ENCODE measurements around the gene PARPBP.
"Not testable (repeated sequence)": the region's sequence is repeated elsewhere in the genome, so short reads cannot be mapped to it uniquely, and the experiment has no call there.

The PARPBP gene

DNA sequence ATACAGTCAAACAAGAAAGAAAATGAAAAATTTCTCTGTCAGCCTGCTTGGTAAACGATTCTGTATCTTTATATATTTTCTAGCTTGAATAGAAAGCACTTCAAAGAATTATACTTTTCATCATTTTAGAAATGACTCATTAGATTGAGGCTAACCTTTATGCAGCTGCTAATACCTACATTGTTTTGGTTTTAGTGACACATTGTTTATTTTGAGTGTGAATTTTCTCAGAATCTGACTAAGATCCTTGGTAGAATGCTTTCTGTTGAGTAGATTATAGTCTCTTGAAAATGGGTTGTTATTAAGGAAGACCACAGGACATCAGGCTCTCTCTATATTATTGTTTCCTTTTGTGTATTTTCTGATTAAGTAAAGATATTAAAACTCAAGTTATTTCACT is 77.8 kb downstream of the PARPBP start, which contains the start of gene PMCH:
Gene PMCH (minus strand): TSS at position 45 of the 400 bp plus-strand sequence. CDS start 63 bp downstream, outside the sequence.
- Mint-ChIP-seq H3K9me3 (no peaks in the 10 kb centered on the region), H3K27me3 (no peaks in the 10 kb centered on the region), H3K4me1 (no peaks in the 10 kb centered on the region), H3K27ac (no peak within 1 kb of the TSS), H3K4me3 (no peak within 1 kb of the TSS), H3K36me3 (no peaks in the 10 kb centered on the region)

GRCh38 chr12:102201436-102202061 is 81.6 kb downstream of the PARPBP start:
- Mint-ChIP-seq H3K9me3 (no peaks in the 10 kb centered on the region), H3K27me3 (no peaks in the 10 kb centered on the region), H3K4me1 (no peaks in the 10 kb centered on the region)

GRCh38 chr12:102202556-102202955 is 82.6 kb downstream of the PARPBP start:
- no peak overlapping the region for H3K4me3 Mint-ChIP-seq
- H3K9me3 Mint-ChIP-seq: peaks cover 10% of the 10 kb centered on the region
- H3K27ac Mint-ChIP-seq: no peak overlapping the region
- H3K4me1 Mint-ChIP-seq: no peaks in the 10 kb centered on the region
- H3K36me3 Mint-ChIP-seq: peaks cover 6% of the 10 kb centered on the region
- H3K27me3 Mint-ChIP-seq: no peaks in the 10 kb centered on the region

More at GRCh38 chr12:102201436-102202061, 81.6 kb downstream of the PARPBP start:
- Mint-ChIP-seq H3K36me3 (peaks cover 3% of the 10 kb centered on the region), H3K27ac (no peak overlapping the region), H3K4me3 (no peak overlapping the region)

- no peak overlapping the region for H3K4me3 Mint-ChIP-seq
- no peak overlapping the region for H3K27ac Mint-ChIP-seq
- peaks cover 21% of the 10 kb centered on the region for H3K9me3 Mint-ChIP-seq
- H3K36me3 Mint-ChIP-seq: peaks cover 8% of the 10 kb centered on the region
- H3K27me3 Mint-ChIP-seq: no peaks in the 10 kb centered on the region
- no peaks in the 10 kb centered on the region for H3K4me1 Mint-ChIP-seq
These were observed 84.0 kb downstream of the PARPBP start for GRCh38 chr12:102204025-102204424.

DNA sequence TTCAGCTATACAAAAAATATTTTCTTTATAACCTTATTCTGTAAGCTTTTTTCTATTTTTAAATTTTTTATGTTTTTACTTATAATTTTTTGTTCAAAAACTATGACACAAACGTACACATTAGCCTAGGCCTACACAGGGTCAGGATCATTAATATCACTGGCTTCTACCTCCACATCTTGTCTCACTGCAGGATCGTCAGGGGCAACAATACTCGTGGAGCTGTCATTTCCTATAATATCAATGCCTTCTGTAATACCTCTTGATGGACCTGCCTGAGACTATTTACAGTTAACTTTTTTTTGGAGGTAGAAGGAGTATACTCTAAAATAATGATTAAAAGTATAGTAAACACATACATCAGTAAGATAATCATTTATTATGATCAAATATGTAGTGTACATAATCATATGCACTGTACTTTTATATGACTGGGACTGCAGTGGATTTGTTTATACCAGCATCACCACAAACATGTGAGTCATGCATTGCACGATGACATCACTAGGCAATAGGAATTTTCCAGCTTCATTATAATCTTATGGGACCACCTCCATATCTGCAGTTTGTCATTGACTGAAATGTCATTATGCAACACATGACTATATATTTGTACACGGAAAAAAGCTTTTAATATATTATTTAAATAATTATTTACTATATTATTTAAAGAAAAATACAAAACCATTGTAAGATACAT is 96.2 kb downstream of the PARPBP start:
- Mint-ChIP-seq H3K27me3 (no peaks in the 10 kb centered on the region), H3K9me3 (no peaks in the 10 kb centered on the region), H3K4me3 (no peak overlapping the region)

GRCh38 chr12:102220736-102221135 is 100.8 kb downstream of the PARPBP start:
- no peak overlapping the region for H3K27ac Mint-ChIP-seq
- no peaks in the 10 kb centered on the region for H3K27me3 Mint-ChIP-seq
- H3K4me1 Mint-ChIP-seq: no peaks in the 10 kb centered on the region
- H3K36me3 Mint-ChIP-seq: no peaks in the 10 kb centered on the region
- H3K9me3 Mint-ChIP-seq: no peaks in the 10 kb centered on the region
- H3K4me3 Mint-ChIP-seq: no peak overlapping the region

More for the DNA sequence above, 96.2 kb downstream of the PARPBP start:
- Mint-ChIP-seq H3K27ac (no peak overlapping the region), H3K36me3 (no peaks in the 10 kb centered on the region), H3K4me1 (no peaks in the 10 kb centered on the region)

DNA sequence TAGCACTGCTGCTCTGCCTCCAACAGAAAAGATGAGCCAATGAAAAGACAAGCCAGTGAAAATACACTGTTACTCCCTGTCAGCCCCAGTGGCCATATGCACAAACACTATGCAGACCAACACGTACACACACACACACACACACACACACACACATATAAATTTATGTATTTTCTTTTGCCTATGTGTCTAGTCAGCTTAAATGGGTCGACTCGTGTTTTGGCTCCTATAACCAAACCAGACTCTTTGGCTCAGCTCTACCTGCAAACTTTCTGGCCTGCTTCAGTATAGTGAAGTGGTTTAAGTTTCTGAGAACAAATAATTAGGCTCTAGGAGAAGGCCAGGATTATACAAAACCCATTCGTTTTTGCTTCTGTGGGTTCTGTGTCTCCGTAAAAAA is 108.0 kb downstream of the PARPBP start:
- Mint-ChIP-seq H3K27me3 (no peaks in the 10 kb centered on the region), H3K27ac (no peak overlapping the region), H3K4me3 (no peak overlapping the region), H3K36me3 (no peaks in the 10 kb centered on the region), H3K9me3 (no peaks in the 10 kb centered on the region), H3K4me1 (no peaks in the 10 kb centered on the region)

DNA sequence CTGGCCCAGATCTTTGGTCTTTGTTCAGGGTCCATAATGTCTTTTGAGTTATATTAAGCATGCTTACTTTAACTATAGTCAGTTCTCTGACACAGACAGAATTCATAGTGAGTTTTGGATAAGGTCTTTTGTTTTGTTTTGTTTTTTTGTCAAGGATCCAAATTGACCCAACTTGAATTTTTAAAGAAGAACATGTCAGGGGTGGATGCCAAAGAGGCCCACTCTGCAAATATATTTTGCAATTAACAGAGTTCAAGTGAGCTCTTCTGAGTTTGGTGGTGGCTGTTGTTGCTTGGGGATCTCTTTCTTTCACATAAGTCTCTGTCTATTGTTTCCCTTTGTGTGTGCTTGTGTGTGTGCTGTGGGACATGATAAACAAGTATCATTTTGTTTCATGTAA is 112.1 kb downstream of the PARPBP start:
- H3K36me3 Mint-ChIP-seq: no peaks in the 10 kb centered on the region
- H3K4me1 Mint-ChIP-seq: no peaks in the 10 kb centered on the region
- H3K9me3 Mint-ChIP-seq: no peaks in the 10 kb centered on the region
- no peak overlapping the region for H3K27ac Mint-ChIP-seq
- no peak overlapping the region for H3K4me3 Mint-ChIP-seq
- peaks cover 9% of the 10 kb centered on the region for H3K27me3 Mint-ChIP-seq

DNA sequence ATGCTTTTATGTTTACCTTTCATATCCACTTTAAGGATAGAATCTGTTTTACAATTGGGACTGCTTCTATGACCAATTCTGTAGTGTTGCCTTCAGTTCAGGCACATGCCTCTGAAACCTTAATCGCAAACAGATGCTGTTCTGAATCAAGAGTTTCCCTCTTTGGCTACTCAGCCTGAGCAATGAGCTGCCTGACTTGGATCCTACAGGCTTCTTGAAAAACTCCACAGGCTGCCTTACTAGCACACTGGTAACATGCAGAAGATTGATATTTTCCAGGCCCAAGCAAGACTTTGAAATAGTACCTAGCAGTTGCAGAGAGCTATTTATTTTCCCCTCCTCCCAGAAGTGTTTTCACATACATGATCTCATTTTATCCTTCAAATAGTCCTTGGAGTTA is 112.5 kb downstream of the PARPBP start:
- Mint-ChIP-seq H3K27me3 (peaks cover 9% of the 10 kb centered on the region), H3K9me3 (peaks cover 1% of the 10 kb centered on the region), H3K27ac (no peak overlapping the region), H3K36me3 (no peaks in the 10 kb centered on the region), H3K4me3 (no peak overlapping the region), H3K4me1 (no peaks in the 10 kb centered on the region)

GRCh38 chr12:102234599-102234998 is 114.6 kb downstream of the PARPBP start:
- peaks cover 1% of the 10 kb centered on the region for H3K36me3 Mint-ChIP-seq
- peaks cover 5% of the 10 kb centered on the region for H3K9me3 Mint-ChIP-seq

GRCh38 chr12:102240859-102241258 is 120.9 kb downstream of the PARPBP start:
- H3K27me3 Mint-ChIP-seq, H3K9me3 Mint-ChIP-seq, H3K4me3 Mint-ChIP-seq, H3K27ac Mint-ChIP-seq, H3K4me1 Mint-ChIP-seq, H3K36me3 Mint-ChIP-seq: not testable (repeated sequence)

More at GRCh38 chr12:102234599-102234998, 114.6 kb downstream of the PARPBP start:
- no peaks in the 10 kb centered on the region for H3K4me1 Mint-ChIP-seq
- H3K27ac Mint-ChIP-seq: no peak overlapping the region
- H3K4me3 Mint-ChIP-seq: no peak overlapping the region
- H3K27me3 Mint-ChIP-seq: peaks cover 14% of the 10 kb centered on the region
